Liver (tissue), 9 donors: Measurements from ENCODE around the gene DNASE2B. TPM values are rescaled to one million over a fixed set of nuclear protein-coding genes. Genes with fewer than 3 reads are reported as not detected.

Experiments
- DNase-seq: peaks from one replicate; pipeline ENCODE4 v3.0.0-alpha.2; 2017; ENCODE audit warnings: low spot score
- H3K27ac ChIP-seq, 2 donors: one replicate each; pipeline ENCODE4 v1.7.0; 2013; ENCODE audit warnings: inconsistent platforms in 2 of 2, low read length in 2 of 2, control low read depth in 1 of 2, low read depth in 1 of 2, mild to moderate bottlenecking in 1 of 2
- H3K27me3 ChIP-seq, 4 donors: one replicate each; pipeline versions ENCODE4 v1.6.1 to v1.7.0; 2013; ENCODE audit warnings: low read length in 3 of 4, inconsistent platforms in 1 of 4, mild to moderate bottlenecking in 1 of 4, moderate library complexity in 1 of 4; ENCODE audit not compliant: control insufficient read depth in 4 of 4, insufficient read depth in 4 of 4
- H3K36me3 ChIP-seq, 4 donors: one replicate each; pipeline versions ENCODE4 v1.6.1 to v1.7.0; 2013; ENCODE audit warnings: low read length in 3 of 4, mild to moderate bottlenecking in 3 of 4, low read depth in 1 of 4, moderate library complexity in 1 of 4; ENCODE audit not compliant: control insufficient read depth in 4 of 4, insufficient read depth in 3 of 4
- H3K4me1 ChIP-seq, 4 donors: one replicate each; pipeline versions ENCODE4 v1.6.1 to v1.7.0; 2013; ENCODE audit warnings: low read length in 3 of 4, mild to moderate bottlenecking in 3 of 4, moderate library complexity in 1 of 4; ENCODE audit not compliant: control insufficient read depth in 4 of 4, insufficient read depth in 4 of 4
- H3K4me3 ChIP-seq, 3 donors: one replicate each; pipeline versions ENCODE4 v1.6.1 to v1.7.0; 2013; ENCODE audit warnings: low read length in 3 of 3, control low read depth in 1 of 3, low read depth in 1 of 3, mild to moderate bottlenecking in 1 of 3
- H3K9ac ChIP-seq, 2 donors: one replicate each; pipeline ENCODE4 v1.7.0; 2013; ENCODE audit warnings: low read length in 2 of 2, mild to moderate bottlenecking in 2 of 2, moderate library complexity in 2 of 2, control low read depth in 1 of 2, low read depth in 1 of 2
- H3K9me3 ChIP-seq, 4 donors: one replicate each; pipeline versions ENCODE4 v1.6.1 to v1.7.0; 2013; ENCODE audit warnings: low read length in 3 of 4; ENCODE audit not compliant: control insufficient read depth in 4 of 4
- EGR1 ChIP-seq, 2 donors: IDR thresholded peaks; 2 replicates each; pipeline ENCODE4 v1.6.1; 2016 to 2018; ENCODE audit warnings: antibody characterized with exemption in 2 of 2, low read depth in 2 of 2
- FOXA1 ChIP-seq: IDR thresholded peaks from 2 replicates; pipeline ENCODE4 v1.6.1; 2016; ENCODE audit warnings: antibody characterized with exemption
- FOXA2 ChIP-seq: IDR thresholded peaks from 2 replicates; pipeline ENCODE4 v1.6.1; 2016; ENCODE audit warnings: antibody characterized with exemption
- HNF4A ChIP-seq, 2 donors: conservative IDR thresholded peaks; 2 replicates each; pipeline ENCODE4 v1.6.1; 2016; ENCODE audit warnings: antibody characterized with exemption in 2 of 2, mild to moderate bottlenecking in 2 of 2
- HNF4G ChIP-seq: IDR thresholded peaks from 2 replicates; pipeline ENCODE4 v1.6.1; 2016; ENCODE audit warnings: antibody characterized with exemption
- JUND ChIP-seq, 2 donors: IDR thresholded peaks; 2 replicates each; pipeline ENCODE4 v1.6.1; 2016; ENCODE audit warnings: antibody characterized with exemption in 2 of 2
- NR2F2 ChIP-seq: IDR thresholded peaks from 2 replicates; pipeline ENCODE4 v1.6.1; 2016; ENCODE audit warnings: antibody characterized with exemption
- RAD21 ChIP-seq, 2 donors: IDR thresholded peaks; 2 replicates each; pipeline ENCODE4 v1.6.1; 2016; ENCODE audit warnings: antibody characterized with exemption in 2 of 2, mild to moderate bottlenecking in 2 of 2
- RXRA ChIP-seq, 2 donors: IDR thresholded peaks; 2 replicates each; pipeline ENCODE4 v1.6.1; 2017 to 2018; ENCODE audit warnings: antibody characterized with exemption in 2 of 2, mild to moderate bottlenecking in 1 of 2
- SP1 ChIP-seq: IDR thresholded peaks from 2 replicates; pipeline ENCODE4 v1.6.1; 2018; ENCODE audit warnings: antibody characterized with exemption, mild to moderate bottlenecking
- TAF1 ChIP-seq: conservative IDR thresholded peaks from 2 replicates; pipeline ENCODE4 v1.6.1; 2016; ENCODE audit warnings: antibody characterized with exemption, mild to moderate bottlenecking
- WGBS: extraction: QIAGEN DNeasy Blood & Tissue Kit; methylation state at CpG from one replicate; pipeline ENCODE4 v1.1.7; 2013; 5-methylcytosine and 5-hydroxymethylcytosine counted together
- polyA plus RNA-seq, 2 donors: library from polyadenylated mRNA; stranded (reverse) in 1 of 2; unstranded in 1 of 2; fragments of 200-250 nt in 1 of 2; fragments of >200 nt in 1 of 2; fragmentation: Nextera tagmentation in 1 of 2; extraction: Ambion mirVana in 1 of 2; gene quantifications; one replicate each; pipeline versions ENCODE4 v1.2.1 to v1.2.3, GENCODE V29; 2013 to 2015
- total RNA-seq, 2 donors: library from RNA; depleted of rRNA; stranded (reverse); fragments of >200 nt; gene quantifications; one replicate each; pipeline ENCODE4 v1.2.3, GENCODE V29; 2014
- TF ChIP-seq, protein P1 (sequence below): IDR thresholded peaks from 2 replicates; pipeline ENCODE4 v1.6.1; 2016; ENCODE audit warnings: antibody characterized with exemption
- TF ChIP-seq, protein P2 (sequence below): IDR thresholded peaks from 2 replicates; pipeline ENCODE4 v1.6.1; 2016; ENCODE audit warnings: antibody characterized with exemption, mild to moderate bottlenecking
- TF ChIP-seq, protein P3 (sequence below): IDR thresholded peaks from 2 replicates; pipeline ENCODE4 v1.6.1; 2016; ENCODE audit warnings: antibody characterized with exemption
- TF ChIP-seq, protein P4 (sequence below): fragments of 150-350 bp; IDR thresholded peaks from 2 replicates; pipeline ENCODE4 v1.5.1; 2017; ENCODE audit warnings: improper control_type of control experiment, low read depth, low read length; ENCODE audit not compliant: missing input control
- donor health status: healthy.
- donor health status: healthy.
- donor health status: healthy.
- donor health status: healthy.
- donor health status: healthy.

DNASE2B gene
- total and polyA plus RNA-seq, 4 donors: not detected

DNA sequence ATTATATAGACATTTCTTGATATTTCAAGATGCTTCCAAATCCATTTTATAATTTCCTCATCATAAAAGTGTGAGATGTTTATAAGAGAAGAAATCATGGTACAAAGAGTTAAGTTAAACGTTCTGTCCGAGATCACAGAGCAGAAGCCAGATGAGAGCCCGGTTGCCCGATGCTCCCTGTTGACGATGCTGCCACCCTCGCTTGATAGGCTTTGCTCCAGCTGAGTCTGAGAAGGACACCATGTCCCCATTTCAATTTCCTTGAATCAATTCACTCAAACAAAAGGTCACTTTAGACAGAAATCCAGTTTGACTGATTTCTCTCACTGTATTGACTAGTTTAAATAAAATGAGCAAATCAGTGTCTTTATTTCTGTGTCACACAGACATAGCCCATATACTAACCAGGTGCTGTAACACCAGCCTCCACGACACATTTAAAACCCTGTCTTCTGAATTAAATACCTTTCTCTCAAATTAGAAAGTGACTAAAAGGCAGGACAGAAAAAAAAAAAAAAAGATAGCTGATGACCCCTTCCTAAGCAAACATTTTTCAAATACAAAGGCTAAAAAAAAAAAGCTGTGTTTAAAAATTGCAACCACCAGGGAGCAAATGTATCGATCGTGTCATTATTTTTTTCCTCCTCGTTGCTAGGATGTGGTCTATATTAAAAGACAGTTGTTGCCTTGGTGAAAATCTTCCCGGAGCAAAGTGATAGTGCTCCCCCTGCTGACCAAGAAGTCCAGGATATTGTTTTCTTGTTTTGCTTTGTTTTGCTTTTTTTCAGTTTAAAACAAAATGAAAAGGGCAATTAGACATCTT, 35.2 kb downstream of the DNASE2B start (continued):
- TF ChIP-seq RXRA (IDR thresholded peaks at IDR 0.05) (no peak), HNF4A (conservative IDR thresholded peaks at IDR 0.05) (peak in 1 of 2 donors; percentile 13)

DNA sequence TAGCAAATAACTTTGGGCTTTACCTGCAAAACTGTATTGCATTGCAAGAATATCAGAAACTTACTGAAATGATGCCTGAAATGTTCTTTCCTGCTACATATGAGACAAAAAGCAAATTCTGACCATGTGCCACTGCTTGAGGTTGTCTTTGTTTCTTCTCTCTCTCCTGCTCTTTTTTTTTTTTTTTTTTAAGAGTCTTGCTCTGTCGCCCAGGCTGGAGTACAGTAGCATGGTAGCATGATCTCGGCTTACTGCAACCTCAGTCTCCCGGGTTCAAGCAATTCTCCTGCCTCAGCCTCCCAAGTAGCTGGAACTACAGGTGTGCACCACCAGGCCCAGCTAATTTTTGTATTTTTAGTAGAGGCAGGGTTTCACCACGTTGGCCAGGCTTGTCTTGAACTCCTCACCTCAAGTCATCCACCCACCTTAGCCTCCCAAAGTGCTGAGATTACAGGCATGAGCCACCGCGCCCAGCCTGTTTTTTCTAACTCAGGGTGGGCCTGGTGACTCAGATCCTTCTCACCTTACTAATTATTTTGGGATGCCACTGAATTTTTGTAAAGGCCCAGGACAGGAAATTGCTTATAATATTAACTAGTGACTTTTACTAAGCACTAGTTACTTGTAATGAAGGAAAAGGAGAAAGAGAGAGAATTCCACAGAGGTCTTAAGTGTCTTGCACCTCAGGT, 35.9 kb downstream of the DNASE2B start:
- DNase-seq: no peak
- 79% methylated on average over 6 of the region's 6 CpGs for WGBS
- Histone ChIP-seq H3K4me3 (no peak overlapping the region), H3K27ac (no peak overlapping the region), H3K9me3 (no peaks in the 10 kb centered on the region), H3K9ac (no peak overlapping the region), H3K36me3 (no peaks in the 10 kb centered on the region), H3K4me1 (peaks cover 0 to 15% (median 4%) of the 10 kb centered on the region in 4 donors), H3K27me3 (no peaks in the 10 kb centered on the region)
- no peak for TF ChIP-seq JUND (IDR thresholded peaks at IDR 0.05)
- TF ChIP-seq, protein P1, sequence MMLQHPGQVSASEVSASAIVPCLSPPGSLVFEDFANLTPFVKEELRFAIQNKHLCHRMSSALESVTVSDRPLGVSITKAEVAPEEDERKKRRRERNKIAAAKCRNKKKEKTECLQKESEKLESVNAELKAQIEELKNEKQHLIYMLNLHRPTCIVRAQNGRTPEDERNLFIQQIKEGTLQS: no peak
- TF ChIP-seq, protein P2, sequence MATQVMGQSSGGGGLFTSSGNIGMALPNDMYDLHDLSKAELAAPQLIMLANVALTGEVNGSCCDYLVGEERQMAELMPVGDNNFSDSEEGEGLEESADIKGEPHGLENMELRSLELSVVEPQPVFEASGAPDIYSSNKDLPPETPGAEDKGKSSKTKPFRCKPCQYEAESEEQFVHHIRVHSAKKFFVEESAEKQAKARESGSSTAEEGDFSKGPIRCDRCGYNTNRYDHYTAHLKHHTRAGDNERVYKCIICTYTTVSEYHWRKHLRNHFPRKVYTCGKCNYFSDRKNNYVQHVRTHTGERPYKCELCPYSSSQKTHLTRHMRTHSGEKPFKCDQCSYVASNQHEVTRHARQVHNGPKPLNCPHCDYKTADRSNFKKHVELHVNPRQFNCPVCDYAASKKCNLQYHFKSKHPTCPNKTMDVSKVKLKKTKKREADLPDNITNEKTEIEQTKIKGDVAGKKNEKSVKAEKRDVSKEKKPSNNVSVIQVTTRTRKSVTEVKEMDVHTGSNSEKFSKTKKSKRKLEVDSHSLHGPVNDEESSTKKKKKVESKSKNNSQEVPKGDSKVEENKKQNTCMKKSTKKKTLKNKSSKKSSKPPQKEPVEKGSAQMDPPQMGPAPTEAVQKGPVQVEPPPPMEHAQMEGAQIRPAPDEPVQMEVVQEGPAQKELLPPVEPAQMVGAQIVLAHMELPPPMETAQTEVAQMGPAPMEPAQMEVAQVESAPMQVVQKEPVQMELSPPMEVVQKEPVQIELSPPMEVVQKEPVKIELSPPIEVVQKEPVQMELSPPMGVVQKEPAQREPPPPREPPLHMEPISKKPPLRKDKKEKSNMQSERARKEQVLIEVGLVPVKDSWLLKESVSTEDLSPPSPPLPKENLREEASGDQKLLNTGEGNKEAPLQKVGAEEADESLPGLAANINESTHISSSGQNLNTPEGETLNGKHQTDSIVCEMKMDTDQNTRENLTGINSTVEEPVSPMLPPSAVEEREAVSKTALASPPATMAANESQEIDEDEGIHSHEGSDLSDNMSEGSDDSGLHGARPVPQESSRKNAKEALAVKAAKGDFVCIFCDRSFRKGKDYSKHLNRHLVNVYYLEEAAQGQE: no peak
- TF ChIP-seq SP1: no peak
- TF ChIP-seq, protein P3, sequence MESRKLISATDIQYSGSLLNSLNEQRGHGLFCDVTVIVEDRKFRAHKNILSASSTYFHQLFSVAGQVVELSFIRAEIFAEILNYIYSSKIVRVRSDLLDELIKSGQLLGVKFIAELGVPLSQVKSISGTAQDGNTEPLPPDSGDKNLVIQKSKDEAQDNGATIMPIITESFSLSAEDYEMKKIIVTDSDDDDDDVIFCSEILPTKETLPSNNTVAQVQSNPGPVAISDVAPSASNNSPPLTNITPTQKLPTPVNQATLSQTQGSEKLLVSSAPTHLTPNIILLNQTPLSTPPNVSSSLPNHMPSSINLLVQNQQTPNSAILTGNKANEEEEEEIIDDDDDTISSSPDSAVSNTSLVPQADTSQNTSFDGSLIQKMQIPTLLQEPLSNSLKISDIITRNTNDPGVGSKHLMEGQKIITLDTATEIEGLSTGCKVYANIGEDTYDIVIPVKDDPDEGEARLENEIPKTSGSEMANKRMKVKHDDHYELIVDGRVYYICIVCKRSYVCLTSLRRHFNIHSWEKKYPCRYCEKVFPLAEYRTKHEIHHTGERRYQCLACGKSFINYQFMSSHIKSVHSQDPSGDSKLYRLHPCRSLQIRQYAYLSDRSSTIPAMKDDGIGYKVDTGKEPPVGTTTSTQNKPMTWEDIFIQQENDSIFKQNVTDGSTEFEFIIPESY: no peak
- no peak for TF ChIP-seq HNF4G
- TF ChIP-seq HNF4A (conservative IDR thresholded peaks at IDR 0.05): no peak
- TF ChIP-seq RXRA (IDR thresholded peaks at IDR 0.05): no peak
- TF ChIP-seq FOXA1: no peak
- TF ChIP-seq FOXA2: no peak
- no peak for TF ChIP-seq RAD21 (IDR thresholded peaks at IDR 0.05)
- no peak for TF ChIP-seq EGR1 (IDR thresholded peaks at IDR 0.05; ENCODE audit: low read depth in 2 of 2)
- no peak for TF ChIP-seq NR2F2
- TF ChIP-seq TAF1: no peak
- TF ChIP-seq, protein P4, sequence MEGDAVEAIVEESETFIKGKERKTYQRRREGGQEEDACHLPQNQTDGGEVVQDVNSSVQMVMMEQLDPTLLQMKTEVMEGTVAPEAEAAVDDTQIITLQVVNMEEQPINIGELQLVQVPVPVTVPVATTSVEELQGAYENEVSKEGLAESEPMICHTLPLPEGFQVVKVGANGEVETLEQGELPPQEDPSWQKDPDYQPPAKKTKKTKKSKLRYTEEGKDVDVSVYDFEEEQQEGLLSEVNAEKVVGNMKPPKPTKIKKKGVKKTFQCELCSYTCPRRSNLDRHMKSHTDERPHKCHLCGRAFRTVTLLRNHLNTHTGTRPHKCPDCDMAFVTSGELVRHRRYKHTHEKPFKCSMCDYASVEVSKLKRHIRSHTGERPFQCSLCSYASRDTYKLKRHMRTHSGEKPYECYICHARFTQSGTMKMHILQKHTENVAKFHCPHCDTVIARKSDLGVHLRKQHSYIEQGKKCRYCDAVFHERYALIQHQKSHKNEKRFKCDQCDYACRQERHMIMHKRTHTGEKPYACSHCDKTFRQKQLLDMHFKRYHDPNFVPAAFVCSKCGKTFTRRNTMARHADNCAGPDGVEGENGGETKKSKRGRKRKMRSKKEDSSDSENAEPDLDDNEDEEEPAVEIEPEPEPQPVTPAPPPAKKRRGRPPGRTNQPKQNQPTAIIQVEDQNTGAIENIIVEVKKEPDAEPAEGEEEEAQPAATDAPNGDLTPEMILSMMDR: no peak
